Karpas-422 (cell line): ENCODE data around the gene DACH2. TPM values are rescaled to one million over a fixed set of nuclear protein-coding genes. Genes with fewer than 3 reads are reported as not detected.

Experiments used
- DNase-seq: peaks from one replicate; pipeline ENCODE4 v3.0.0-alpha.2; 2015
- H2AFZ ChIP-seq: fragments of 200-600 bp; sonication (generic); 2 replicates; pipeline ENCODE4 v1.6.1; 2014; ENCODE audit warnings: antibody characterized with exemption, low read length, mixed read lengths
- H3K27ac ChIP-seq: fragments of 200-600 bp; sonication (generic); 2 replicates; pipeline ENCODE4 v1.5.1; 2014; ENCODE audit warnings: mild to moderate bottlenecking, low read length, moderate library complexity
- H3K27me3 ChIP-seq: fragments of 200-600 bp; sonication (generic); 2 replicates; pipeline ENCODE4 v1.6.1; 2014; ENCODE audit warnings: low read length, mixed read lengths
- H3K36me3 ChIP-seq: fragments of 200-600 bp; sonication (generic); 2 replicates; pipeline ENCODE4 v1.6.1; 2014; ENCODE audit warnings: low read length, mixed read lengths; ENCODE audit not compliant: insufficient read depth
- H3K4me1 ChIP-seq: fragments of 200-600 bp; sonication (generic); 2 replicates; pipeline ENCODE4 v1.6.1; 2014; ENCODE audit warnings: mild to moderate bottlenecking, low read length, mixed read lengths
- H3K4me2 ChIP-seq: fragments of 200-600 bp; sonication (generic); 2 replicates; pipeline ENCODE4 v1.6.1; 2014; ENCODE audit warnings: low read length, low read depth, mild to moderate bottlenecking; ENCODE audit not compliant: poor library complexity, severe bottlenecking
- H3K4me3 ChIP-seq: fragments of 200-600 bp; sonication (generic); 2 replicates; pipeline ENCODE4 v1.5.1; 2014; ENCODE audit warnings: mild to moderate bottlenecking, antibody characterized with exemption, low read length, mixed read lengths
- H3K79me2 ChIP-seq: fragments of 200-600 bp; sonication (generic); 2 replicates; pipeline ENCODE4 v1.6.1; 2014; ENCODE audit warnings: mild to moderate bottlenecking, low read length, mixed read lengths
- H3K9ac ChIP-seq: fragments of 200-600 bp; sonication (generic); 2 replicates; pipeline ENCODE4 v1.6.0; 2014; ENCODE audit warnings: low read length
- H3K9me2 ChIP-seq: fragments of 200-600 bp; sonication (generic), shearing (Covaris generic); replicated peaks from 2 replicates; pipeline ENCODE4 v1.6.0; 2014; ENCODE audit warnings: mild to moderate bottlenecking, low read length, moderate library complexity; ENCODE audit not compliant: insufficient read depth
- H3K9me3 ChIP-seq: fragments of 300-700, 200-600 bp; sonication (generic); 2 replicates; pipeline ENCODE4 v1.6.1; 2014; ENCODE audit warnings: low read length, mixed read lengths
- H4K20me1 ChIP-seq: fragments of 200-600 bp; sonication (generic); 2 replicates; pipeline ENCODE4 v1.6.1; 2014; ENCODE audit warnings: mild to moderate bottlenecking, antibody characterized with exemption, low read length, low read depth; ENCODE audit not compliant: insufficient read depth
- total RNA-seq: library from RNA; depleted of rRNA; stranded (reverse); fragments of >200 nt; shearing (Covaris generic); gene quantifications from 2 replicates; pipeline ENCODE4 v1.2.3, GENCODE V29; 2014; ENCODE audit warnings: low replicate concordance; rRNA removed

DACH2 gene
- not detected in 2 replicates for total RNA-seq

- no peak within 1 kb of the TSS for H2AFZ ChIP-seq
These were observed at the start of gene DACH2 for GRCh38 chrX:86148024-86148511. Gene DACH2 (plus strand): TSS chrX:86148451.

GRCh38 chrX:86102341-86102740 is 45.9 kb upstream of the DACH2 start:
- Histone ChIP-seq H2AFZ (no peak overlapping the region), H3K9me2 (no peaks in the 10 kb centered on the region), H3K27me3 (no peaks in the 10 kb centered on the region), H3K9me3 (no peaks in the 10 kb centered on the region), H3K4me1 (no peaks in the 10 kb centered on the region), H3K79me2 (no peaks in the 10 kb centered on the region), H3K4me3 (no peak overlapping the region), H3K27ac (no peak overlapping the region), H3K36me3 (no peaks in the 10 kb centered on the region), H4K20me1 (no peaks in the 10 kb centered on the region), H3K4me2 (no peak overlapping the region), H3K9ac (no peak overlapping the region)
- DNase-seq: no peak

More at GRCh38 chrX:86148024-86148511, at the start of gene DACH2:
- Histone ChIP-seq H3K9me2 (no peaks in the 10 kb centered on the region), H4K20me1 (no peaks in the 10 kb centered on the region), H3K9ac (no peak within 1 kb of the TSS), H3K79me2 (no peaks in the 10 kb centered on the region), H3K4me3 (no peak within 1 kb of the TSS), H3K36me3 (no peaks in the 10 kb centered on the region), H3K9me3 (no peaks in the 10 kb centered on the region), H3K4me2 (no peak within 1 kb of the TSS), H3K27me3 (no peaks in the 10 kb centered on the region), H3K4me1 (no peaks in the 10 kb centered on the region), H3K27ac (no peak within 1 kb of the TSS)
- DNase-seq: no peak

GRCh38 chrX:86103061-86103460 is 45.2 kb upstream of the DACH2 start:
- Histone ChIP-seq H3K9me2 (no peaks in the 10 kb centered on the region), H3K9ac (no peak overlapping the region), H3K4me2 (no peak overlapping the region), H3K27ac (no peak overlapping the region), H3K9me3 (no peaks in the 10 kb centered on the region), H2AFZ (no peak overlapping the region), H4K20me1 (no peaks in the 10 kb centered on the region), H3K4me3 (no peak overlapping the region), H3K27me3 (no peaks in the 10 kb centered on the region), H3K4me1 (no peaks in the 10 kb centered on the region), H3K36me3 (no peaks in the 10 kb centered on the region), H3K79me2 (no peaks in the 10 kb centered on the region)
- no peak for DNase-seq

GRCh38 chrX:86104526-86104925 is 43.7 kb upstream of the DACH2 start:
- Histone ChIP-seq H3K79me2 (no peaks in the 10 kb centered on the region), H3K4me2 (no peak overlapping the region), H3K36me3 (no peaks in the 10 kb centered on the region), H3K9me3 (no peaks in the 10 kb centered on the region), H3K27me3 (no peaks in the 10 kb centered on the region), H3K4me3 (no peak overlapping the region), H3K9ac (no peak overlapping the region), H3K9me2 (no peaks in the 10 kb centered on the region), H2AFZ (no peak overlapping the region), H3K4me1 (no peaks in the 10 kb centered on the region), H3K27ac (no peak overlapping the region), H4K20me1 (no peaks in the 10 kb centered on the region)
- no peak for DNase-seq

DNA sequence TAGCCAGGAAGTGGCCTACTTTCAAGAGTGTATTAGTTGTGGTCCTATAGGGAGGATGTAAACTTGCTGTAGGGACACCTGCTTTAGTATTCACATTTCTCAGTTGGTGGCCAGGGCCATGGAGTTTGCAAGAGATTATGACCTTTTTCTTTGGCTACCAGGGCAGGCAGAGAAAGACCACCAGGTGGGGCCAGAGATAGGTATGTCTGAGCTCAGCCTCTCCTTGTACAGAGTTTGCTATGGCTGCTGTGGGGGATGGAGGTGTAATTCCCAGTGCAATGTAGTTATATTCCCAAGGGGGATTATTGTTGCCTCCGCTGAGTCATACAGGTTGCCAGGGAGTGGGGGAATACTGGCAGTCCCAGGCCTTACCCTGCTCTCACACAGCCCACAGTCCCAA is 26.3 kb upstream of the DACH2 start:
- no peak for DNase-seq
- H3K27me3 ChIP-seq: no peaks in the 10 kb centered on the region
- no peaks in the 10 kb centered on the region for H3K9me3 ChIP-seq
- H3K4me2 ChIP-seq: no peak overlapping the region
- no peak overlapping the region for H3K9ac ChIP-seq
- no peaks in the 10 kb centered on the region for H3K4me1 ChIP-seq
- H3K4me3 ChIP-seq: no peak overlapping the region
- H2AFZ ChIP-seq: no peak overlapping the region
- no peaks in the 10 kb centered on the region for H3K36me3 ChIP-seq
- no peak overlapping the region for H3K27ac ChIP-seq
- no peaks in the 10 kb centered on the region for H3K9me2 ChIP-seq
- no peaks in the 10 kb centered on the region for H4K20me1 ChIP-seq
- H3K79me2 ChIP-seq: no peaks in the 10 kb centered on the region

GRCh38 chrX:86133761-86134160 is 14.5 kb upstream of the DACH2 start:
- peak; percentile 67 for DNase-seq
- no peak overlapping the region for H2AFZ ChIP-seq
- H3K9me3 ChIP-seq: no peaks in the 10 kb centered on the region
- no peak overlapping the region for H3K4me3 ChIP-seq
- no peak overlapping the region for H3K27ac ChIP-seq
- no peaks in the 10 kb centered on the region for H3K9me2 ChIP-seq
- H3K9ac ChIP-seq: no peak overlapping the region
- no peak overlapping the region for H3K4me2 ChIP-seq
- no peaks in the 10 kb centered on the region for H4K20me1 ChIP-seq
- no peaks in the 10 kb centered on the region; the same call in 1 of the 2 replicates for H3K4me1 ChIP-seq
- no peaks in the 10 kb centered on the region for H3K36me3 ChIP-seq
- no peaks in the 10 kb centered on the region for H3K27me3 ChIP-seq
- H3K79me2 ChIP-seq: no peaks in the 10 kb centered on the region

- no peaks in the 10 kb centered on the region for H3K27me3 ChIP-seq
- no peaks in the 10 kb centered on the region for H3K4me1 ChIP-seq
- H3K36me3 ChIP-seq: no peaks in the 10 kb centered on the region
- H4K20me1 ChIP-seq: no peaks in the 10 kb centered on the region
- no peak overlapping the region for H3K9ac ChIP-seq
- no peak overlapping the region for H3K4me2 ChIP-seq
- no peaks in the 10 kb centered on the region for H3K79me2 ChIP-seq
- H2AFZ ChIP-seq: no peak overlapping the region
- H3K27ac ChIP-seq: no peak overlapping the region
- no peaks in the 10 kb centered on the region for H3K9me2 ChIP-seq
- no peak for DNase-seq
- H3K4me3 ChIP-seq: no peak overlapping the region
- H3K9me3 ChIP-seq: no peaks in the 10 kb centered on the region
These were observed 11.2 kb upstream of the DACH2 start for GRCh38 chrX:86137071-86137470.

- Histone ChIP-seq H3K4me1 (no peaks in the 10 kb centered on the region), H3K9me3 (no peaks in the 10 kb centered on the region), H3K27me3 (no peaks in the 10 kb centered on the region), H3K4me2 (no peak overlapping the region), H2AFZ (no peak overlapping the region), H3K27ac (no peak overlapping the region), H3K9ac (no peak overlapping the region), H3K9me2 (no peaks in the 10 kb centered on the region), H3K4me3 (no peak overlapping the region), H3K36me3 (no peaks in the 10 kb centered on the region), H4K20me1 (no peaks in the 10 kb centered on the region), H3K79me2 (no peaks in the 10 kb centered on the region)
- no peak for DNase-seq
These were observed 6.5 kb upstream of the DACH2 start for GRCh38 chrX:86141786-86142185.

DNA sequence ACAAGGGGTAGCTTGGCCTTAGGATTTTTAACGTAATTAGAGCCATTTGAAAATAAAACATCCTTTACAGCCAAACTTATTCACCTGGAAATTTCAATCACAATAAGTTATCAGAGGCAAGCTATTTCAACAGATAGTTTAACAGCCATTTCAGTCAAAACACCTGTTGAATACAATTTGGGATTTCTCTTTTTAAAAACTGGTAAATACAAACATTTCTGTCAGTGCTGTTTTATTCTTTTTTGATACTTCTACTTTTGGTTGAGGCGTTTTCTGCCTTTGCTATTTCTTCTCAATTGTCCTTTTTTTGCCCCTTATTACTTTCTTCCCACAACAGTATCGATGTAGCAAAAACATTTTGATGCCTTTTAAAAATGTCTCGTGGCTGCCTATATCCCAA is 2.1 kb upstream of the DACH2 start:
- no peaks in the 10 kb centered on the region for H3K36me3 ChIP-seq
- no peak for DNase-seq

More for the DNA sequence above, 2.1 kb upstream of the DACH2 start:
- no peaks in the 10 kb centered on the region for H3K9me3 ChIP-seq
- no peaks in the 10 kb centered on the region for H3K4me1 ChIP-seq
- H3K79me2 ChIP-seq: no peaks in the 10 kb centered on the region
- H3K9me2 ChIP-seq: no peaks in the 10 kb centered on the region
- no peak overlapping the region for H3K9ac ChIP-seq
- no peak overlapping the region for H3K4me2 ChIP-seq
- H3K4me3 ChIP-seq: no peak overlapping the region
- H3K27ac ChIP-seq: no peak overlapping the region
- no peaks in the 10 kb centered on the region for H4K20me1 ChIP-seq
- no peaks in the 10 kb centered on the region for H3K27me3 ChIP-seq
- no peak overlapping the region for H2AFZ ChIP-seq
